Upper lobe of left lung (tissue), 4 donors: Measurements from ENCODE around the gene COLEC11.

Experiments
- EP300 ChIP-seq, 4 donors: sonication (generic); formaldehyde crosslinking; IDR thresholded peaks; one replicate each; pipeline ENCODE4 v1.5.1; 2017; ENCODE audit warnings: antibody characterized with exemption in 4 of 4, control low read depth in 2 of 4
- POLR2A ChIP-seq, 4 donors: fragments of 450-650 bp; IDR thresholded peaks; one replicate each; pipeline ENCODE4 v1.5.1; 2016 to 2017; ENCODE audit warnings: antibody characterized with exemption in 4 of 4, mild to moderate bottlenecking in 2 of 4
- POLR2AphosphoS5 ChIP-seq, 2 donors: sonication (generic); formaldehyde crosslinking; IDR thresholded peaks; one replicate each; pipeline ENCODE4 v1.5.1; 2017; ENCODE audit warnings: antibody characterized with exemption in 2 of 2

DNA sequence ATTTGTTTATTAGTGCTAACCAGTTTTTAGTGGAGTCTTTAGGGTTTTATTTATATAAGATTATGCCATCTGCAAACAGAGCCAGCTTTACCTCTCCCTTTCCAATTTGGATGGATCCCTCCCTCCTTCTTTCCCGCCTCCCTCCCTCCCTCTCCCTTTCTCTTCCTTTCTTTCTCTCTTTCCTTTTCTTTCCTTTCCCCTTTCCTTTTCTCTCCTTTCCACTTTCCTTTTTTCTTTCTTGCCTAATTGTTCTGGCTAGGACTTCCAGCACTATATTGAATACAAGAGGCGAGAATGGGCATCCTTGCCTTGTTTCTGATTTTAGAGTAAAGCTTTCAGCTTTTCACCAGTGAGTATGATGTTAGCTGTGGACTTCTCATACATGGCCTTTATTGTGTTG is 24.1 kb downstream of the COLEC11 start:
- no peak for TF ChIP-seq POLR2AphosphoS5 (IDR thresholded peaks at IDR 0.05)
- no peak for TF ChIP-seq POLR2A (IDR thresholded peaks at IDR 0.05)
- TF ChIP-seq EP300 (IDR thresholded peaks at IDR 0.05), result no peak
